Measurements from ENCODE around the gene LHFPL3. TPM values are rescaled to one million over a fixed set of nuclear protein-coding genes. Genes with fewer than 3 reads are reported as not detected.
"Not testable (repeated sequence)": the region's sequence is repeated elsewhere in the genome, so short reads cannot be mapped to it uniquely, and the experiment has no call there.

Gene LHFPL3
- polyA plus RNA-seq: under 1 TPM in 1 of 3 donors, not detected in 2; 0.02 TPM

GRCh38 chr7:104328296-104328969 lies at the start of gene LHFPL3:
Gene LHFPL3, plus strand, starts transcription at chr7:104328603.
- WGBS, 3 donors: 0 to 2% (median 1%) methylated on average over 49 to 62 of the region's 62 CpGs
- no peak within 1 kb of the TSS for H3K27ac ChIP-seq (ENCODE audit: low read depth, low read length)

DNA sequence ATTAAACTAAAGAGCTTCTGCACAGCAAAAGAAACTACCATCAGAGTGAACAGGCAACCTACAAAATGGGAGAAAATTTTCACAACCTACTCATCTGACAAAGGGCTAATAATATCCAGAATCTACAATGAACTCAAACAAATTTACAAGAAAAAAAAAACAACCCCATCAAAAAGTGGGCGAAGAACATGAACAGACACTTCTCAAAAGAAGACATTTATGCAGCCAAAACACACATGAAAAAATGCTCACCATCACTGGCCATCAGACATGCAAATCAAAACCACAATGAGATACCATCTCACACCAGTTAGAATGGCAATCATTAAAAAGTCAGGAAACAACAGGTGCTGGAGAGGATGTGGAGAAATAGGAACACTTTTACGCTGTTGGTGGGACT lies 46.7 kb upstream of the LHFPL3 start:
- not testable (repeated sequence) for H3K27ac ChIP-seq (ENCODE audit: low read depth, low read length)
- WGBS, 3 donors: 81 to 88% (median 86%) methylated on average over 1 of the region's 2 CpGs

GRCh38 chr7:104286839-104287238 lies 41.6 kb upstream of the LHFPL3 start:
- no peak overlapping the region for H3K27ac ChIP-seq (ENCODE audit: low read depth, low read length)
- 22 to 64% (median 49%) methylated on average over 1 of the region's 1 CpG for WGBS, 3 donors

- 86 to 97% (median 91%) methylated on average over 1 of the region's 1 CpG for WGBS, 3 donors
- no peak overlapping the region for H3K27ac ChIP-seq (ENCODE audit: low read depth, low read length)
These were observed 40.3 kb upstream of the LHFPL3 start for GRCh38 chr7:104288137-104288536.

GRCh38 chr7:104294291-104294690 lies 34.1 kb upstream of the LHFPL3 start:
- 59 to 69% (median 65%) methylated on average over 3 of the region's 3 CpGs for WGBS, 3 donors
- H3K27ac ChIP-seq (ENCODE audit: low read depth, low read length): no peak overlapping the region

DNA sequence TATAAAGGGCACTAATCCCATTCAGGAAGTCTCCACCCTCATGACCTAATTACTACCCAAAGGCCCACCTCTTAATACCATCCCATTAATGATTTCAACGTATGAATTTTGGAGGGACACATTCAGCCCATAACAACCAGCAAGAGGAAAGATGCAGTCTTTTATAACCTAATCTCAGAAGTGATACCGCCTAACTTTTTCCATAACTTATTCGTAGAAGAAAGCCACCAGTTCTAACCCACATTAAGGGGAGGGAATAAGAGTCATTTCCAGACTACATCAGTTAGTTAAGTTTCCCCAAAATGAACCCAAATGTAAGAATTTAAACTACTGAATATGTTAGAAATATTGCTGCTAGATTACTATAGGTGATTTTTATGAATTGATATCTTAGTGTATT lies 32.1 kb upstream of the LHFPL3 start:
- 74 to 88% (median 85%) methylated on average over 3 of the region's 3 CpGs for WGBS, 3 donors

GRCh38 chr7:104296900-104297299 lies 31.5 kb upstream of the LHFPL3 start:
- 33 to 58% (median 56%) methylated on average over 4 of the region's 4 CpGs for WGBS, 3 donors
- no peak overlapping the region for H3K27ac ChIP-seq (ENCODE audit: low read depth, low read length)

More for the DNA sequence above, 32.1 kb upstream of the LHFPL3 start:
- H3K27ac ChIP-seq (ENCODE audit: low read depth, low read length): no peak overlapping the region

DNA sequence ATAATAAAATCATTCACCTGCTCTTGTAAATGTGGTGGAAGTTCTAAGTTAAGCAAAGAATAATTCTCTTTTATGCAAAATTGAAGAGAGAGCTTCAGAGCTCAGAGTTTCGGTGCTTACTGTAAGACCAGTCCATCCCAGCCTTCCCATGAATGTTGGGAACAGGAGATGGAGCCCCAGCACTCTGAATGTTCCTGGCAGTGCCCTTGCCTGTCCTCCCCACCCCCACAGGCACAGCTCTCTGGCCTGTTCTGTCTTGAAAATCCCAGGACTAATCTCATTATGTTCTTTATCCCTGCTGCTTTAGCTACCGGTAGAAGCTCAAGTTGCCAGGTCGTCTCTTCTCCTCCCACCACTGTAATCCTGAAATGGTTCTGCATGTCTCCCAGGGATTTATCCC lies 29.1 kb upstream of the LHFPL3 start:
- no peak overlapping the region for H3K27ac ChIP-seq (ENCODE audit: low read depth, low read length)
- 48 to 68% (median 66%) methylated on average over 3 of the region's 3 CpGs for WGBS, 3 donors

DNA sequence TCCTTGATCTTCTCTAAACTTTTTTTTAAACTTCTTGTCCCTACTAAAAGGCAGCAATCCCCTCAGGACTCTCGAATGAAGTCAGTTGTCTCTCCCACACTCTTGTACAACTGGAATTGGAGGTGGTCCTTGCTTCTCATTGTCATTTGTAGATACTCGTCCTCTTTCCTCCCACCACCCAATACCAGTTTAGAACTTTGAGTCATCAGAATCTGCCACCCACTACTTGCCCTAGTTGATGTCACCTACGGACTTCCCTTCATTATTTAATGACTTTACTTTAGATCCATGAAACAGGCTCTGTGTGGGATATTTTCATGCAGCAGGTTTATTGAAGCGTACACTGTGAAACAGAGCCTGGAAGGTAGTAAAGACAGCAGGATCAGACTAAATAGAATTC lies 28.6 kb upstream of the LHFPL3 start:
- 42 to 52% (median 49%) methylated on average over 4 of the region's 4 CpGs for WGBS, 3 donors
- no peak overlapping the region for H3K27ac ChIP-seq (ENCODE audit: low read depth, low read length)

GRCh38 chr7:104306793-104307192 lies 21.6 kb upstream of the LHFPL3 start:
- WGBS, 3 donors: 69 to 74% (median 74%) methylated on average over 4 of the region's 4 CpGs
- H3K27ac ChIP-seq (ENCODE audit: low read depth, low read length): no peak overlapping the region

DNA sequence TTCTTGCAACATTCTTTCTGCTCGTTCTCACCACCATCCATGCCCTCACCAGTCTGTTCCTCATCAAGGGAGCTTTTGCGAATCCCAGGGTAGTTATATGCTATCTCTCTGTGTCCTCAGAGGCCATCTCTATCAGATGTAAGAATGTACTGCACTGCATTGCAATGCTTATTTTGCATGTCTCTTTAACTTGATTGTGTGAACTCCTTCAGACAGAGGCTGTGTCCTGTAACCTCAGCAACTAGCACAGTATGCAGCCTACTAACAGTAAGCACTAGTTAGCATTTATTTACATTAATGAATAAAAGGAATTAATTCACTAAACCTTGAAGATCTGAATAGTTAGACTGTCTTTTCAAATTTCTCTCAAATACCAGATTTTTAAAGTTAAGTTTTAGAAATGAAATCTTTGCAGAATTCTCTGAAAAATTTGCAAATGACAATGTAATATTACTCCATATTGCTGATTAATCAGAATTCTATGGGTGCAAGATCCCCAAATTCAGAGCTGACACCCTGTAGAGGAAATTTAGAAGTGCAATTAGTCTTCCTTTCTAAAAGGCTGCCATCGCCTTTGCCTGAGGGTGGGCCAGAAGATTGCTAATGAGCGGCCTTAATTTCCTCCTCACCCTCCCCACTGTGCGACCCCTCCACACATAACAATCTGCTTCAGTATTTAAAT lies 10.3 kb upstream of the LHFPL3 start:
- WGBS, 3 donors: 54 to 63% (median 62%) methylated on average over 5 of the region's 5 CpGs
- H3K27ac ChIP-seq (ENCODE audit: low read depth, low read length): no peak overlapping the region

DNA sequence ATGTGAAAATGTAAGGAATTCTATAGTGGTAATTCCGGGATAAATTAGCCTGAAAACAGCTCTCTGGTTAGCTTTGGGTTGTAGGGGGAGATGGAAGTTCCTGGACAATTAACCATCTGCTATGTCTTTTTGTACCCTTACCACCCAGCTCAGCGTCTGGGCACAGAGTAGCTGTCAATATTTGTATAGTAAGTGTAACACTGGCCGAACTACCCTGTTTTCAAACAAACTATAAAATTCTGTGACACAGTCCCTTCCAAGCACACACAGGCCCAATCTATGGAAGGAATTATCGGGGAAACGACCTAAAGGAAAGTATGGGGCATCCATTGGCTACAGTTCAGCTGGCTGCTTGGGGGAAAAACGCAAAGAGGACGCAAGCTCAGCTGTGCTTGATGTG lies 869 bp upstream of the LHFPL3 start:
- no peak overlapping the region for H3K27ac ChIP-seq (ENCODE audit: low read depth, low read length)
- 19 to 48% (median 38%) methylated on average over 7 of the region's 7 CpGs for WGBS, 3 donors

- 8 to 10% (median 8%) methylated on average over 13 of the region's 13 CpGs for whole genome bisulfite sequencing, 3 donors
- H3K27ac ChIP-seq (ENCODE audit: low read depth, low read length): no peak overlapping the region
These were observed 486 bp upstream of the LHFPL3 start for GRCh38 chr7:104327938-104328295.

DNA sequence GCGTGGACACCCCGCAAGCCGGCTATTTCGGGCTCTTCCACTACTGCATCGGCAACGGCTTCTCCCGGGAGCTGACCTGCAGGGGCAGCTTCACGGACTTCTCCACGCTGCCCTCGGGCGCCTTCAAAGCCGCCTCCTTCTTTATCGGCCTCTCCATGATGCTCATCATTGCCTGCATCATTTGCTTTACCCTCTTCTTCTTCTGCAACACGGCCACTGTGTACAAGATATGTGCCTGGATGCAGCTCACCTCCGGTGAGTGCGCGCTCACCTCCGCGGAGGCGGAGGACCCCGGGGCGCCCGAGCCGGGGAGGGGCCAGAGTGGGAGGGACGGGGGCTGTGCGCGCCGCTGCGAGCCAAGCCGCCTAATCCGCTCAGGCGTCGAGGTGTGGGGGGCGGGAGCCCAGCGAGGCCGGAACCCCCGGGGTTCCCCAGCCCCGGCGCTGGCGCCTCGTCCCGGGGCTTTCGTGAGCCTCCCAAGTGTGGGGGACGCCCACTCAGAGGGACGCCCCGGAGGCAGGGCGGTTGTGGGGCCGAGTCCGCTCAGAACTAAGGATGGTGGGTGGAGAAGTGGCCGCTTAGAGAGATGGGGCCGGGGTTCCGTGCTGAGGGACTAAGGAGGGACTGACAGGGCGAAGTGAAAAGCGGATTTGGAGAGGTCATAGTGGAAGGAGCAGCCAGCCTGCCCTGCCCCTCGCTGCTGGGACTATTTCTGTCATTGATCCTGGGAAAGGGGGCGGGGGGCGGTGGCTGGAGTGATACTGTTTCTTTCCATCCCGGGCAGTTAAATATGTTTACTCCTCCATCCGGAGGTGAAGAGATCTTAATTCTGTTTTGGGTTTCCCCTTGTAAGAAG lies 795 bp downstream of the LHFPL3 start:
- WGBS, 3 donors: 1 to 2% (median 2%) methylated on average over 59 of the region's 59 CpGs
- H3K27ac ChIP-seq (ENCODE audit: low read depth, low read length): no peak overlapping the region

GRCh38 chr7:104341546-104341945 lies 13.1 kb downstream of the LHFPL3 start:
- no peak overlapping the region for H3K27ac ChIP-seq (ENCODE audit: low read depth, low read length)
- 10 to 15% (median 14%) methylated on average over 2 of the region's 2 CpGs for WGBS, 3 donors

GRCh38 chr7:104352736-104353135 lies 24.3 kb downstream of the LHFPL3 start:
- WGBS, 3 donors: 61 to 69% (median 63%) methylated on average over 6 of the region's 6 CpGs
- no peak overlapping the region for H3K27ac ChIP-seq (ENCODE audit: low read depth, low read length)

DNA sequence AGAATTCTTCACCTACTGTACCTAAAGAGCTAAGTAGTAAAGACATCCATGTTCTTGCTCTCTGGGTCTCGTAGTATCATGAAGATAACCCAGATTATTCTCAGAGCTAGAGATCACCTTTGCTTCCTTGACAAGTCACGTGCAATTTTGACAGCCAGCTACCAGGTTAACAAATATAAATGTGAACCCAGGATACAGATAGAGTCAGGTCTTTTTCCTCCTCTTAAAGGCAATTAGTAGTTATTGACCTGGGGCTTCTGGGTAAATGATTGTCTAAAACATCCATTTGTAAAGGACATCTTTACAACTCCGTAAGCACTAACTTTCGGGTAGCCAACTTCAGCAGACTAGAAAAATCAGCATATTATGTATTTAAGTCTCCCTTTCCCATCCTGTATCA lies 28.8 kb downstream of the LHFPL3 start:
- no peak overlapping the region for H3K27ac ChIP-seq (ENCODE audit: low read depth, low read length)
- WGBS, 3 donors: 39 to 83% (median 78%) methylated on average over 4 of the region's 4 CpGs

DNA sequence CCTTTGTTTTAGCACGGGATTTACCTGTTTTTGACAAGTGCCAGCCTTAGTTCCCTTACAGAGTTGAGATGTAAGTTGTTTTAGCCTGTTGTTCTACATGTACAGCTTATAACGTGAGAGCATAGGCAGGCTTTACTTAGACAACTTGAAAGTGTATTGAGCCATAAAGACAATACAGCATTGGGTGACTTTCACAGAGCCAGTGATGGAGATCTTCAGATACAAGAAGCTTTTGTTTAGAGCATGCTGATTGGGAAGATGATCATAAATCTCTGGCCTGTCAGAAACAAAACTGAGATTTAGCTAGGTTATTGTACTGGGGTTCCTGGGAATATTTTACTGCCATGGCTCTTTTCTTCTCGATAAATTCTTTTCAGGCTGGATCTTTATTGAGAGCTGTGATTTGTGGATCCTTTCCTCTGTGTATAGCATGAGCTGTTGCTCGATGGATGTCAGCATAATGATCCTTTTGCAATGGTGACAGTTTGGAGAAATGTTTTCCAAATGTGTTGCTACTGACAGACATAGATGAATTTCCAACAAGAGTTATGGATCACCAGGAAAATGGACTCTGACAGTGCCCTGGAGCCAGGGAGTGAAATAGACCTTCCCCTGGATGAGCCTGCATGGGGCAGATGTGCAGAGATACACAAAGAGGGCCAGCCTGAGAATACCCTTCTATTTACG lies 30.2 kb downstream of the LHFPL3 start:
- 62 to 71% (median 65%) methylated on average over 5 of the region's 5 CpGs for WGBS, 3 donors
- H3K27ac ChIP-seq (ENCODE audit: low read depth, low read length): no peak overlapping the region

DNA sequence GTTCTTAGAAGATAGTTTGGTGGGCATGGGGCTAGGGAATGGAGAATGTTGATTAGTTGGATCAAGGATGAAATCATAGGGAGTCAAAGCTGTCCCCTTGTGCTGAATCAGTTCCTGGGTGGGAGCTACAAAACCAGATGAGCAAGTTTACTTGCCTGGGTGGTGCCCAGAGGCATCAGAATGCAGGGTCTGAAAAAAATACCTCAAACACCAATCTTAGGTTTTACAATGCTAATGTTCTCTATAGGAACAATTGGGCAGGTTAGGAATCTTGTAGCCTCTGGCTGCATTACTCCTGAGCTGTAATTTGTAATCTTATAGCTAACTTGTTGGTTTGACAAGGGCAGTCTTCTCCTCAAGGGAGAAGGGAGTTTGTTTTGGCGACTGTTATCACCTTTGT lies 34.4 kb downstream of the LHFPL3 start:
- WGBS, 3 donors: 6 to 26% (median 7%) methylated on average over 1 of the region's 1 CpG
- H3K27ac ChIP-seq (ENCODE audit: low read depth, low read length): no peak overlapping the region
